ENCODE measurements around the gene KDM7A. TPM values are rescaled to one million over a fixed set of nuclear protein-coding genes. Genes with fewer than 3 reads are reported as not detected.

The KDM7A gene
- total and polyA plus RNA-seq, 2 of the 4 experiments (the other 2 are of a cell fraction) = 1.5 to 2.3 TPM

GRCh38 chr7:140222814-140223213 lies 46.0 kb upstream of the KDM7A start:
- BruUV-seq (replicated peaks) = no TSS peak
- no peak overlapping the region for H3K4me3 ChIP-seq (ENCODE audit: insufficient read depth, low read depth, low read length)
- no peaks in the 10 kb centered on the region for H3K79me1 ChIP-seq (ENCODE audit: low read depth in 1 of 2, low read length in 2 of 2)
- no peak overlapping the region for H3K27ac ChIP-seq (ENCODE audit: insufficient read depth, low read length)
- no peak overlapping the region for H3K4ac ChIP-seq (ENCODE audit: low read depth, low read length)
- H3K14ac ChIP-seq (replicated peaks; ENCODE audit: low read depth, low read length) = no peak overlapping the region
- CTCF ChIA-PET = no interaction called here
- no peak overlapping the region for H2AFZ ChIP-seq (replicated peaks; ENCODE audit: low read length, poor library complexity)
- peaks cover 35% of the 10 kb centered on the region for H3K27me3 ChIP-seq (ENCODE audit: control insufficient read depth, insufficient read depth, low read length)
- 80% methylated on average over 2 of the region's 10 CpGs; no CpG with 5 or more reads in 1 of the 2 experiments for WGBS, 2 experiments (ENCODE audit: extremely low coverage in 2 of 2, insufficient read length in 1 of 2)
- no peaks in the 10 kb centered on the region for H3K9me1 ChIP-seq (ENCODE audit: insufficient read depth, low read length)
- H3K18ac ChIP-seq (ENCODE audit: low read depth, low read length) = no peak overlapping the region
- no peak for ATAC-seq (ENCODE audit: low read depth)
- no peak overlapping the region for H4K91ac ChIP-seq (ENCODE audit: insufficient read depth, low read depth, low read length)
- dilution Hi-C loops (cut with HindIII; ENCODE audit: low sequenced_read_pairs, unreplicated experiment) (no loop called here), intact Hi-C loops (cut with micrococcal nuclease) (no loop called here), in situ Hi-C loops (cut with MboI; ENCODE audit: low sequenced_read_pairs) (no loop called here)
- H3K4me2 ChIP-seq (ENCODE audit: low read depth, low read length) = no peak overlapping the region
- POLR2A ChIA-PET (ENCODE audit: unreplicated experiment) = no interaction called here
- no peaks in the 10 kb centered on the region for H3K4me1 ChIP-seq (ENCODE audit: control insufficient read depth, insufficient read depth, low read length)
- no peak overlapping the region for H3K23ac ChIP-seq (ENCODE audit: low read depth, low read length)
- no peaks in the 10 kb centered on the region for H4K20me1 ChIP-seq (ENCODE audit: insufficient read depth, low read length)
- H2BK15ac ChIP-seq (ENCODE audit: low read depth, low read length) = no peak overlapping the region
- H3K9ac ChIP-seq (ENCODE audit: low read depth, low read length) = no peak overlapping the region
- TF ChIP-seq ELK1 (IDR thresholded peaks at IDR 0.05; ENCODE audit: borderline replicate concordance, low read depth, low read length) = no peak
- TF ChIP-seq RCOR1 (IDR thresholded peaks at IDR 0.05; ENCODE audit: insufficient replicate concordance, low read length) = no peak
- TF ChIP-seq CHD1 (IDR thresholded peaks at IDR 0.05; ENCODE audit: low read depth, low read length) = no peak
- TF ChIP-seq MXI1 (IDR thresholded peaks at IDR 0.05; ENCODE audit: borderline replicate concordance, low read depth, low read length) = no peak
- TF ChIP-seq USF2 (IDR thresholded peaks at IDR 0.05; ENCODE audit: low read depth, low read length) = no peak
- no peak for TF ChIP-seq CTCF (conservative IDR thresholded peaks at IDR 0.05; ENCODE audit: low read depth, low read length)
- TF ChIP-seq BHLHE40 (IDR thresholded peaks at IDR 0.05; ENCODE audit: low read depth, low read length) = no peak
- TF ChIP-seq NFE2L2 (IDR thresholded peaks at IDR 0.05; ENCODE audit: low read depth, low read length) = no peak
- TF ChIP-seq CEBPB (IDR thresholded peaks at IDR 0.05; ENCODE audit: low read depth, low read length) = no peak
- no peak overlapping the region for H2BK20ac ChIP-seq (ENCODE audit: low read depth, low read length)
- H2AK5ac ChIP-seq (ENCODE audit: low read depth, low read length) = no peak overlapping the region
- H3K56ac ChIP-seq (ENCODE audit: extremely low read depth, insufficient read depth, low read length) = no peak overlapping the region
- peaks cover 3% of the 10 kb centered on the region; the same call in 1 of the 2 replicates for H3K9me3 ChIP-seq (ENCODE audit: control insufficient read depth, insufficient read depth, low read length)
- H3K36me3 ChIP-seq (ENCODE audit: control insufficient read depth, insufficient read depth, low read length) = no peaks in the 10 kb centered on the region
- no peak overlapping the region for H2AK9ac ChIP-seq (replicated peaks; ENCODE audit: low read depth, low read length, poor library complexity)
- no peak for DNase-seq
- no peak overlapping the region for H4K5ac ChIP-seq (ENCODE audit: low read depth, low read length)
- H2BK120ac ChIP-seq (ENCODE audit: low read depth, low read length) = no peak overlapping the region
- no peak overlapping the region for H2BK5ac ChIP-seq (ENCODE audit: low read depth, low read length, poor library complexity, severe bottlenecking)
- H4K8ac ChIP-seq (ENCODE audit: low read depth in 2 of 2, low read length in 2 of 2) = no peak overlapping the region
